SHP77 treated with DMSO at 0.1 percent for 48 hours (cell line): Measurements from ENCODE around the gene ZDHHC14.

Experiments
- DNase-seq: peaks from one replicate; lab custom pipeline; 2025; lab: John Stamatoyannopoulos, UW

ZDHHC14 gene

GRCh38 chr6:157625764-157626163 is 244.8 kb downstream of the ZDHHC14 start:
- no peak for DNase-seq

- no peak for DNase-seq
Observed at GRCh38 chr6:157627195-157627966, 246.4 kb downstream of the ZDHHC14 start.

GRCh38 chr6:157628463-157628862 is 247.5 kb downstream of the ZDHHC14 start:
- DNase-seq: no peak

- DNase-seq: no peak
Observed at GRCh38 chr6:157629220-157629619, 248.2 kb downstream of the ZDHHC14 start.

- no peak for DNase-seq
Observed at GRCh38 chr6:157630463-157631080, 249.6 kb downstream of the ZDHHC14 start.

GRCh38 chr6:157631412-157631811 is 250.4 kb downstream of the ZDHHC14 start:
- DNase-seq: no peak

GRCh38 chr6:157631838-157632614 is 251.0 kb downstream of the ZDHHC14 start:
- no peak for DNase-seq

- no peak for DNase-seq
Observed at GRCh38 chr6:157632821-157633220, 251.8 kb downstream of the ZDHHC14 start.

GRCh38 chr6:157634546-157634945 is 253.6 kb downstream of the ZDHHC14 start:
- DNase-seq: no peak

- no peak for DNase-seq
Observed at GRCh38 chr6:157635388-157636244, 254.6 kb downstream of the ZDHHC14 start.

- no peak for DNase-seq
Observed at GRCh38 chr6:157637516-157637915, 256.5 kb downstream of the ZDHHC14 start.

GRCh38 chr6:157637941-157638662 is 257.1 kb downstream of the ZDHHC14 start:
- no peak for DNase-seq

GRCh38 chr6:157638779-157639178 is 257.8 kb downstream of the ZDHHC14 start:
- no peak for DNase-seq

GRCh38 chr6:157640746-157641451 is 259.9 kb downstream of the ZDHHC14 start:
- no peak for DNase-seq

- DNase-seq: no peak
Observed at GRCh38 chr6:157641837-157642236, 260.8 kb downstream of the ZDHHC14 start.

GRCh38 chr6:157642736-157643135 is 261.7 kb downstream of the ZDHHC14 start:
- DNase-seq: no peak

- no peak for DNase-seq
Observed at GRCh38 chr6:157644043-157644810, 263.2 kb downstream of the ZDHHC14 start.

- DNase-seq: no peak
Observed at GRCh38 chr6:157645201-157645795, 264.3 kb downstream of the ZDHHC14 start.

GRCh38 chr6:157646012-157646411 is 265.0 kb downstream of the ZDHHC14 start:
- no peak for DNase-seq
